GM12878 (cell line): ENCODE results near the gene APBA1. TPM values are rescaled to one million over a fixed set of nuclear protein-coding genes. Genes with fewer than 3 reads are reported as not detected.

Source experiments
- ATAC-seq: fragments of 200-7000 bp; cut with Tn5 transposase; 3 replicates; pipeline ENCODE4 v1.9.1; 2020; ENCODE audit warnings: mild to moderate bottlenecking, moderate library complexity
- BruUV-seq: library from RNA; stranded (reverse); fragments of 400-500 nt; replicated peaks from 2 replicates; lab custom pipeline; 2021; lab: Mats Ljungman, UMichigan
- CTCF ChIA-PET: fragments of 300-600 bp; sonication (Branson Sonifier 250); formaldehyde crosslinking; extraction: SDS; loops from one replicate; lab custom pipeline; 2021; ENCODE audit warnings: inconsistent platforms; lab: Yijun Ruan, JAX
- POLR2A ChIA-PET: fragments of 350-600 bp; formaldehyde crosslinking; extraction: SDS; loops from one replicate; lab custom pipeline; 2021; ENCODE audit warnings: inconsistent platforms; lab: Charles Lee
- RAD21 ChIA-PET: fragments of 300-600 bp; sonication (Branson Sonifier 250); formaldehyde crosslinking; loops from one replicate; lab custom pipeline; 2023; ENCODE audit warnings: antibody characterized with exemption; ENCODE audit not compliant: unreplicated experiment; lab: Charles Lee
- SMC1A ChIA-PET: fragments of 300-600 bp; sonication (Branson Sonifier 250); formaldehyde crosslinking; loops from one replicate; lab custom pipeline; 2023; ENCODE audit not compliant: unreplicated experiment, uncharacterized antibody; lab: Charles Lee
- DNase-seq: peaks from one replicate; pipeline ENCODE4 v3.0.0-alpha.2; 2011; ENCODE audit warnings: low read depth, low spot score
- FAIRE-seq: peaks from 3 replicates; lab custom pipeline; 2011; peaks lifted over from hg19 to GRCh38; lab: Jason Lieb, UNC
- H2AFZ ChIP-seq: 2 replicates; pipeline ENCODE4 v1.6.0; 2011; ENCODE audit warnings: low read depth, low read length, control low read depth; ENCODE audit not compliant: control insufficient read depth
- H3K27ac ChIP-seq: 2 replicates; pipeline ENCODE4 v1.5.1; 2011; ENCODE audit warnings: control low read depth; ENCODE audit not compliant: control insufficient read depth, insufficient read depth
- H3K27me3 ChIP-seq, 2 experiments: replicated peaks in 1 of 2; 2 replicates each; pipeline versions ENCODE4 v1.6.0 to v1.6.1; 2011; ENCODE audit warnings: low read length in 1 of 2; ENCODE audit not compliant: control insufficient read depth in 2 of 2, insufficient read depth in 2 of 2
- H3K36me3 ChIP-seq, 2 experiments: 2 replicates each; pipeline ENCODE4 v1.5.1; 2011; ENCODE audit warnings: low read length in 1 of 2; ENCODE audit not compliant: control insufficient read depth in 2 of 2, insufficient read depth in 2 of 2
- H3K4me1 ChIP-seq: 2 replicates; pipeline ENCODE4 v1.6.1; 2011; ENCODE audit warnings: mild to moderate bottlenecking, low read length, moderate library complexity, mixed read lengths; ENCODE audit not compliant: control insufficient read depth, insufficient read depth
- H3K4me2 ChIP-seq: 2 replicates; pipeline ENCODE4 v1.6.0; 2011; ENCODE audit warnings: control low read depth; ENCODE audit not compliant: control insufficient read depth, insufficient read depth
- H3K4me3 ChIP-seq: fragments of 200-600 bp; sonication (generic); 2 replicates; pipeline ENCODE4 v1.5.1; 2016
- H3K79me2 ChIP-seq: 2 replicates; pipeline ENCODE4 v1.6.0; 2011; ENCODE audit warnings: low read length; ENCODE audit not compliant: control insufficient read depth, insufficient read depth
- H3K9ac ChIP-seq: 2 replicates; pipeline ENCODE4 v1.8.0; 2011; ENCODE audit warnings: low read length, control low read depth, mixed read lengths; ENCODE audit not compliant: control insufficient read depth, insufficient read depth
- H3K9me3 ChIP-seq: replicated peaks from 3 replicates; pipeline ENCODE4 v1.5.1; 2011; ENCODE audit warnings: mild to moderate bottlenecking, low read length; ENCODE audit not compliant: control insufficient read depth, insufficient read depth
- H4K20me1 ChIP-seq: 2 replicates; pipeline ENCODE4 v1.6.0; 2011; ENCODE audit not compliant: control insufficient read depth, insufficient read depth
- BACH1 ChIP-seq: fragments of 450-650 bp; IDR thresholded peaks from 2 replicates; pipeline ENCODE4 v1.6.1; 2017; ENCODE audit warnings: mild to moderate bottlenecking, borderline replicate concordance
- ESRRA ChIP-seq: IDR thresholded peaks from 2 replicates; pipeline ENCODE4 v1.6.1; 2012; ENCODE audit warnings: mild to moderate bottlenecking, low read length, improper control_type of control experiment
- NR2F1 ChIP-seq: fragments of 450-650 bp; conservative IDR thresholded peaks from 2 replicates; pipeline ENCODE4 v1.6.1; 2017; ENCODE audit warnings: mild to moderate bottlenecking
- SMAD5 ChIP-seq: IDR thresholded peaks from 2 replicates; pipeline ENCODE4 v1.6.1; 2016; ENCODE audit warnings: antibody characterized with exemption, low read depth
- ZBED1 ChIP-seq: IDR thresholded peaks from 2 replicates; pipeline ENCODE4 v1.6.1; 2016; ENCODE audit warnings: borderline replicate concordance
- WGBS: methylation state at CpG from one replicate; pipeline ENCODE4 v1.1.6; 2016; ENCODE audit warnings: low lambda C conversion rate; ENCODE audit not compliant: insufficient replicate concordance, insufficient coverage; ENCODE audit errors: missing lambda C conversion rate; 5-methylcytosine and 5-hydroxymethylcytosine counted together
- in situ Hi-C: fragments of 300-500 bp; cut with MboI; formaldehyde crosslinking; loops from 9 replicates; pipeline ENCODE4 v1.14.3; 2018; ENCODE audit warnings: mixed read lengths
- intact Hi-C: fragments of 100-400 bp; cut with micrococcal nuclease; formaldehyde crosslinking; loops from one replicate; pipeline ENCODE4 v1.14.2; 2022; ENCODE audit not compliant: unreplicated experiment
- polyA plus RNA-seq, 11 experiments: library from polyadenylated mRNA; depleted of rRNA in 4 of 11; unstranded in 6 of 11; stranded (reverse) in 5 of 11; fragments of >200 nt; fragmentation: Nextera tagmentation in 4 of 11; fragmentation: Illumina TruSeq in 1 of 11; extraction: Ambion mirVana in 4 of 11; extraction: Trizol in 1 of 11; gene quantifications; 1 replicate in 1 of 11; 2 replicates in 10 of 11; pipeline versions ENCODE4 v1.2.1 to v1.2.3, GENCODE V29; 2011 to 2016; ENCODE audit warnings: inconsistent platforms in 2 of 11, missing spikeins in 2 of 11, low read depth in 1 of 11
- total RNA-seq, 4 experiments: library from RNA; depleted of rRNA in 3 of 4; stranded (reverse); fragments of >200 nt in 3 of 4; fragmentation: Illumina TruSeq in 1 of 4; extraction: Trizol in 1 of 4; gene quantifications; 2 replicates each; pipeline versions ENCODE4 v1.2.1 to v1.2.3, GENCODE V29; 2013 to 2021

The APBA1 gene
- total and polyA plus RNA-seq, 10 of the 15 experiments (the other 5 are each of a cell fraction or from before 2014, with no cell fraction given) = 0.01 to 1.3 (median 0.05) TPM; not detected in 7

- ChIA-PET RAD21 (no interaction called here), SMC1A (no interaction called here), CTCF (interaction anchor here (1.1 kb wide), 1 partner anchor 163 kb away, joined by 3 read pairs; no protein-coding TSS in a partner anchor), POLR2A (no interaction called here)
- H3K4me2 ChIP-seq = no peak overlapping the region
- no peaks in the 10 kb centered on the region for H3K27me3 ChIP-seq
- no peak for DNase-seq
- intact Hi-C loops (no loop called here), in situ Hi-C loops (no loop called here)
- no peak for ATAC-seq
- H3K79me2 ChIP-seq = no peaks in the 10 kb centered on the region
- BruUV-seq = no TSS peak
- H3K36me3 ChIP-seq = no peaks in the 10 kb centered on the region
- no peaks in the 10 kb centered on the region for H4K20me1 ChIP-seq
- H3K9me3 ChIP-seq = no peaks in the 10 kb centered on the region
- H3K9ac ChIP-seq = no peak overlapping the region
- no peak overlapping the region for H2AFZ ChIP-seq
- no peak overlapping the region for H3K4me3 ChIP-seq
- no peak for FAIRE-seq
- H3K4me1 ChIP-seq = no peaks in the 10 kb centered on the region
- no peak overlapping the region for H3K27ac ChIP-seq
- no peak for TF ChIP-seq NR2F1
These were observed 87.4 kb downstream of the APBA1 start for GRCh38 chr9:69584759-69585158.

- Histone ChIP-seq H3K9ac (no peak overlapping the region), H3K4me2 (no peak overlapping the region), H3K4me3 (no peak overlapping the region), H4K20me1 (no peaks in the 10 kb centered on the region), H3K4me1 (no peaks in the 10 kb centered on the region), H3K9me3 (no peaks in the 10 kb centered on the region), H2AFZ (no peak overlapping the region), H3K27me3 (no peaks in the 10 kb centered on the region), H3K27ac (no peak overlapping the region)
- CTCF ChIA-PET = interaction anchor here (1.2 kb wide), 1 partner anchor 336 kb away, joined by 4 read pairs; no protein-coding TSS in a partner anchor
- FAIRE-seq = no peak
- in situ Hi-C loops = no loop called here
- BruUV-seq = no TSS peak
- 6% methylated on average over 5 of the region's 5 CpGs for WGBS
- TF ChIP-seq BACH1 (no peak), NR2F1 (no peak), ESRRA (no peak), SMAD5 (no peak), ZBED1 (no peak)
- TF ChIP-seq, all 136 proteins: peak for 0
- DNase-seq (no peak), ATAC-seq (no peak)
- SMC1A ChIA-PET = no interaction called here
- POLR2A ChIA-PET = no interaction called here
- Histone ChIP-seq H3K79me2 (no peaks in the 10 kb centered on the region), H3K36me3 (no peaks in the 10 kb centered on the region)
- RAD21 ChIA-PET = no interaction called here
- intact Hi-C loops = no loop called here
These were observed 88.4 kb downstream of the APBA1 start for GRCh38 chr9:69583645-69584234.
